HFF-Myc (cell line): ENCODE data around the gene CEACAM1.
"Not testable (repeated sequence)": the region's sequence is repeated elsewhere in the genome, so short reads cannot be mapped to it uniquely, and the experiment has no call there.

Source experiments
- DNase-seq: peaks from one replicate; pipeline ENCODE4 v3.0.0-alpha.2; 2011; ENCODE audit warnings: low read depth; ENCODE audit errors: extremely low read depth
- H3K4me3 ChIP-seq: replicated peaks from 2 replicates; pipeline ENCODE4 v1.5.1; 2011; ENCODE audit warnings: low read depth, mild to moderate bottlenecking, control low read depth, low read length
- TF ChIP-seq, protein P1 (sequence below): IDR thresholded peaks from 2 replicates; pipeline ENCODE4 v1.5.1; 2012; ENCODE audit warnings: mild to moderate bottlenecking, low read depth, low read length, control low read depth; ENCODE audit errors: missing control alignments

The CEACAM1 gene

DNA sequence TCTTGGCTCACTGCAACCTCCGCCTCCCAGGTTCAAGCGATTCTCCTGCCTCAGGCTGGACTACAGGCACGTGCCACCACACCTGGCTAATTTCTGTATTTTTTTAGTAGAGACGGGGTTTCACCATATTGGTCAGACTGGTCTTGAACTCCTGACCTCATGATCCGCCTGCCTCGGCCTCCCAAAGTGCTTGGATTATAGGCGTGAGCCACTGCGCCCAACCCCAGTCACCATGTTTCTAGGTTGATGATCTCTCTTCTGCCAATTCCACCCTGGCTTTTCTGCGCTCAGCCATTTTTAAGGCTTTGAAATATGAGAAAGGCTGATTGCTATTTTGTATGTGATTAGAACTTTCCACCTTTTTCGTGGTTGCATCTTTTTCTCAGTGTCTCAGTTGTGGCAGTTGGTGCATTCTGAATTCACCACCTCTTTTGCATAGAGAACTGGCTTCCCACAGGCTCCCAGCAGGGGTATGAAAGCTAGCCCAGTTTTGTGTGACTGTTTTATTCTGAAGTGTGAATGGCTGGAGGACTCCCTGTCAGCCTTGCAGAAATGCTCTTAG is 15.5 kb downstream of the CEACAM1 start:
- TF ChIP-seq, protein P1, sequence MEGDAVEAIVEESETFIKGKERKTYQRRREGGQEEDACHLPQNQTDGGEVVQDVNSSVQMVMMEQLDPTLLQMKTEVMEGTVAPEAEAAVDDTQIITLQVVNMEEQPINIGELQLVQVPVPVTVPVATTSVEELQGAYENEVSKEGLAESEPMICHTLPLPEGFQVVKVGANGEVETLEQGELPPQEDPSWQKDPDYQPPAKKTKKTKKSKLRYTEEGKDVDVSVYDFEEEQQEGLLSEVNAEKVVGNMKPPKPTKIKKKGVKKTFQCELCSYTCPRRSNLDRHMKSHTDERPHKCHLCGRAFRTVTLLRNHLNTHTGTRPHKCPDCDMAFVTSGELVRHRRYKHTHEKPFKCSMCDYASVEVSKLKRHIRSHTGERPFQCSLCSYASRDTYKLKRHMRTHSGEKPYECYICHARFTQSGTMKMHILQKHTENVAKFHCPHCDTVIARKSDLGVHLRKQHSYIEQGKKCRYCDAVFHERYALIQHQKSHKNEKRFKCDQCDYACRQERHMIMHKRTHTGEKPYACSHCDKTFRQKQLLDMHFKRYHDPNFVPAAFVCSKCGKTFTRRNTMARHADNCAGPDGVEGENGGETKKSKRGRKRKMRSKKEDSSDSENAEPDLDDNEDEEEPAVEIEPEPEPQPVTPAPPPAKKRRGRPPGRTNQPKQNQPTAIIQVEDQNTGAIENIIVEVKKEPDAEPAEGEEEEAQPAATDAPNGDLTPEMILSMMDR: no peak
- DNase-seq: no peak
- H3K4me3 ChIP-seq: no peak overlapping the region

DNA sequence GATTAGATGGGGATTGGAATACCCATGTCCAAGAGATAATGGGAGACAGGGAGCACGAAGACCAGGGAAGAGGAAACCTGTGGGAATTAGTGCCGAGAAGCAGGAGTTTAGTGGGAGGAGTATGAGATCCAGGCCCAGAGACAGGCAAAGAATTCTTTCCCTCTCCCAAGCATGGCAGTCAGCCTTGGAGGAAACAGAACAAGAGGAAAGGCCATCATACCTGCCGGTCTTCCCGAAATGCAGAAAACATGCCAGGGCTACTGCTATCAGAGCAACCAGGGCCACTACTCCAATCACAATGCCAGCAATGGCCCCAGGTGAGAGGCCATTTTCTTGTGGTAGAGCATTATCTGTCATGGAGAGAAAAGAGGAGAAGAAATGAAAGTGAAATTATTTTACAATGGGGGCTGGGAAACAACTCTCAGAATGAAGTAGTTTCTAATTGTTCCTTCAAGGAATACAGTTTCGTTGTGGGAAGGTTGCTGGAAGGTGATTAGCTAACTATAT is 16.1 kb downstream of the CEACAM1 start:
- DNase-seq: no peak
- TF ChIP-seq, protein P1: no peak

GRCh38 chr19:42511340-42511739 is 16.9 kb downstream of the CEACAM1 start:
- TF ChIP-seq, protein P1: no peak
- DNase-seq: no peak
- H3K4me3 ChIP-seq: no peak overlapping the region

More for the DNA sequence above, 16.1 kb downstream of the CEACAM1 start:
- H3K4me3 ChIP-seq: no peak overlapping the region

DNA sequence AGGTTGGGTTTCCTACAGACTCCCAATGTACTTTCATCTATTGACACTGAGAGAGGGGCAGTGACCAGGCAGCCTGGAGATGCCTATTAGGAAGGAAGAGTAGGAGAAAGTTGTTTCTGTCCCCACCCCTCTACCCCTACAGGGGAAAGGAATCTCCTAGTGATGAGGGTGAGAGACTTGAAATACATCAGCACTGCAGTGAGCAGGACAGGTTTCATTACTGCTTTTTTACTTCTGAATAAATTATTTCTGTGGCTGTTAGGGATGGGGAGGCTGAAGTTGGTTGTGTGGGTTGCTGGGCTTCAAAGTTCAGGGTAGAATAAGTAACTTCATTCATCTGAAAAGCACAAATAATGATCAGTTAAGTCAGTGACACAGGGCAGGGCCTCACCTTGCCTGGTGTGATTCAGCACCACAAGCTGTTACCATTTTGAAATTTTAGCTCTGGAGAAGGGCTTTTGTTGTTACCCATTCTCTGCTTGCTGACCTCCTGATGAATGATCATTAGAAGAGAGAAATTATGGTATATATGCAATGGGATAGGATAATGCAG is 19.3 kb downstream of the CEACAM1 start:
- H3K4me3 ChIP-seq: no peak overlapping the region
- no peak for DNase-seq
- TF ChIP-seq, protein P1: no peak

- no peak for DNase-seq
- TF ChIP-seq, protein P1: no peak
Observed at GRCh38 chr19:42505066-42505465, 23.2 kb downstream of the CEACAM1 start.

GRCh38 chr19:42501733-42502132 is 26.5 kb downstream of the CEACAM1 start:
- no peak for DNase-seq
- TF ChIP-seq, protein P1: no peak
- H3K4me3 ChIP-seq: no peak overlapping the region

More at GRCh38 chr19:42505066-42505465, 23.2 kb downstream of the CEACAM1 start:
- H3K4me3 ChIP-seq: no peak overlapping the region

GRCh38 chr19:42501243-42501642 is 27.0 kb downstream of the CEACAM1 start:
- DNase-seq, H3K4me3 ChIP-seq: not testable (repeated sequence)
